Measurements from ENCODE around the gene DNPEP.
"Not testable (repeated sequence)": the region's sequence is repeated elsewhere in the genome, so short reads cannot be mapped to it uniquely, and the experiment has no call there.

DNPEP gene

DNA sequence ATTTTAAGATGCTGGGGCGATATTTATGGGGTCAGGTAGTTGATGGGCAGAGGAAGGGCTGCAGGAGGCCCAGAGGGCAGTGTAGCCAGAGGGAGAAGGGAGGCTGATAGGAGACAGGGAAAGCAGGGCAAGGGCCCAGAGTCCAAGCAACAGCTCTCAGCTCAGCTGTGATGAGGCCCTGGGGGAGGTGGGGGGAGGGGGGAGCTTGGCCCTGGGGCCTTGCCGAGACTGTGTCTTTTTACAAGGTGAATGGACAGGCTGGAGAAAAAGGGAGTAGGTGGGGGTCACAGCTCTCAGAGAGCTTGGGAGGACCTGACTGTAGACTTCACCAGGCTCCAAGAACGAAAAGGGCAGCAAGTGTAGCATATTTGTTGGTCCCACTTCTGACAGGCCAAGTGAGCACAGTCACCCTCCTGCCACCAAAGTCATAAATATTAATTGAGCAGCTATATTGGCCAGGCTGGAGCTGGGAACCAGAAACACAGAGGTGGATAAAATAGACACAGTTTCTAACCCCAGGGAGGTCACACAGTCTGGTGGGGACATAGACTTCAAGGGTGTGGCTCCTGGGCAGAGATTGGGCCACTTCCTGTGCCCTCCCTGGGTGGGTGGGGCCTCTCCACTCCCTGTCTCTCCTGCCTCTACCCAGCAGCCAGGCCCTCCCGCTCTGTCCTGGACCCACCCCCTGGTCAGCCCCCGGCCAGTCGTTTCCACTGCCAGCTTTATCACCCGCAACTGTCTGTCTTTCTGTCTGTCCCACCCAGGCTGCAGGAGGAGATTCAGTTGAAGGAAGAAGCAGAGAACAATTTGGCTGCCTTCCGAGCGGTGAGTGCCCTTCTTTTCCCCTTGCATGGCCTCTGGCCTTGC lies 31.9 kb upstream of the DNPEP start:
- DNase-seq (ENCODE audit: low spot score): no peak

DNA sequence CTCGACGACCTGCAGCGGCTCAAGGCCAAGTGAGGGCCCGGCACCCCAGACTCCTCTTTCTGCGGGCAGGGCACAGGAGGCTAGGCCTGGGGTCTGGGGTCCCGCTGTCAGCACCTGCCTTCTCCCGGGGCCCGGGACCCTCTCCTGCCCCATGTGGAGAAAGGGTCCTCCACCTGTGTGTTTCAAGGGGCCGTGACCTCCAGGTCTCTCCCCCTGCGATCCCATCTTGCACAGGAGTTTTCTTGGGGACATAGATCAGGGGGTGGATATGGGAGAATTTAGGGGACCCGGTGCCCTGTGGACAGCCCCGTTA lies 31.3 kb upstream of the DNPEP start:
- no peak for DNase-seq (ENCODE audit: low spot score)

DNA sequence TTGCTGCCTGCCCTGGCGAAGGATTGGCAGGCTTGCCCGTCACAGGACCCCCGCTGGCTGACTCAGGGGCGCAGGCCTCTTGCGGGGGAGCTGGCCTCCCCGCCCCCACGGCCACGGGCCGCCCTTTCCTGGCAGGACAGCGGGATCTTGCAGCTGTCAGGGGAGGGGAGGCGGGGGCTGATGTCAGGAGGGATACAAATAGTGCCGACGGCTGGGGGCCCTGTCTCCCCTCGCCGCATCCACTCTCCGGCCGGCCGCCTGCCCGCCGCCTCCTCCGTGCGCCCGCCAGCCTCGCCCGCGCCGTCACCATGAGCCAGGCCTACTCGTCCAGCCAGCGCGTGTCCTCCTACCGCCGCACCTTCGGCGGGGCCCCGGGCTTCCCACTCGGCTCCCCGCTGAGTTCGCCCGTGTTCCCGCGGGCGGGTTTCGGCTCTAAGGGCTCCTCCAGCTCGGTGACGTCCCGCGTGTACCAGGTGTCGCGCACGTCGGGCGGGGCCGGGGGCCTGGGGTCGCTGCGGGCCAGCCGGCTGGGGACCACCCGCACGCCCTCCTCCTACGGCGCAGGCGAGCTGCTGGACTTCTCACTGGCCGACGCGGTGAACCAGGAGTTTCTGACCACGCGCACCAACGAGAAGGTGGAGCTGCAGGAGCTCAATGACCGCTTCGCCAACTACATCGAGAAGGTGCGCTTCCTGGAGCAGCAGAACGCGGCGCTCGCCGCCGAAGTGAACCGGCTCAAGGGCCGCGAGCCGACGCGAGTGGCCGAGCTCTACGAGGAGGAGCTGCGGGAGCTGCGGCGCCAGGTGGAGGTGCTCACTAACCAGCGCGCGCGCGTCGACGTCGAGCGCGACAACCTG lies 30.7 kb upstream of the DNPEP start, which contains the start of gene DES:
DES (plus strand) TSS at position 223 of the 857 bp plus-strand sequence; CDS start at position 309, 86 bp downstream.
- no peak for DNase-seq (ENCODE audit: low spot score)

DNA sequence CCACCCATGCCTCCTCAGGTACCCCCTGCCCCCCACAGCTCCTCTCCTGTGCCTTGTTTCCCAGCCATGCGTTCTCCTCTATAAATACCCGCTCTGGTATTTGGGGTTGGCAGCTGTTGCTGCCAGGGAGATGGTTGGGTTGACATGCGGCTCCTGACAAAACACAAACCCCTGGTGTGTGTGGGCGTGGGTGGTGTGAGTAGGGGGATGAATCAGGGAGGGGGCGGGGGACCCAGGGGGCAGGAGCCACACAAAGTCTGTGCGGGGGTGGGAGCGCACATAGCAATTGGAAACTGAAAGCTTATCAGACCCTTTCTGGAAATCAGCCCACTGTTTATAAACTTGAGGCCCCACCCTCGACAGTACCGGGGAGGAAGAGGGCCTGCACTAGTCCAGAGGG lies 29.7 kb upstream of the DNPEP start:
- DNase-seq (ENCODE audit: low spot score): no peak

DNA sequence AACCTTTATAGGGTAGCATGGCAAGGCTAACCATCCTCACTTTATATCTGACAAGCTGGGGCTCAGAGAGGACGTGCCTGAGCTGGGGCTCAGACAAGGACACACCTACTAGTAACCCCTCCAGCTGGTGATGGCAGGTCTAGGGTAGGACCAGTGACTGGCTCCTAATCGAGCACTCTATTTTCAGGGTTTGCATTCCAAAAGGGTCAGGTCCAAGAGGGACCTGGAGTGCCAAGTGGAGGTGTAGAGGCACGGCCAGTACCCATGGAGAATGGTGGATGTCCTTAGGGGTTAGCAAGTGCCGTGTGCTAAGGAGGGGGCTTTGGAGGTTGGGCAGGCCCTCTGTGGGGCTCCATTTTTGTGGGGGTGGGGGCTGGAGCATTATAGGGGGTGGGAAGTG lies 29.2 kb upstream of the DNPEP start:
- no peak for DNase-seq (ENCODE audit: low spot score)

DNA sequence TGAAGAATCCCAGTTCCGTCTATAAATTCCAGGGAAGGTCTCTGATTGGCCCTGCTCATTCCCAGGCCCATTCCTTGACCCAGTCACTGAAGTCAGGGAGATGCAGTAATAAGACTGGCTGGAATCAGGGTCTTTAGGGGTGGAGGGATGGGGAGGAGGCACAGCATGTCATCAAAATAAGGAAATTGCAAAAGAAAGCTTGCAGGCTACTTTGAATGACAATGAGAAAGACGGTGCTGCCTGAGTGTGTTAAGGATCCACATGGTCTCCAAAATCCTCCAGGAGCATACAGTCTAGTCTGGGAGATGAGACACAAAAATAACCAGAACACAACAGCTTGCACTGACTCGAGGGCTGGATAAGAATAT lies 28.5 kb upstream of the DNPEP start:
- DNase-seq (ENCODE audit: low spot score): no peak

DNA sequence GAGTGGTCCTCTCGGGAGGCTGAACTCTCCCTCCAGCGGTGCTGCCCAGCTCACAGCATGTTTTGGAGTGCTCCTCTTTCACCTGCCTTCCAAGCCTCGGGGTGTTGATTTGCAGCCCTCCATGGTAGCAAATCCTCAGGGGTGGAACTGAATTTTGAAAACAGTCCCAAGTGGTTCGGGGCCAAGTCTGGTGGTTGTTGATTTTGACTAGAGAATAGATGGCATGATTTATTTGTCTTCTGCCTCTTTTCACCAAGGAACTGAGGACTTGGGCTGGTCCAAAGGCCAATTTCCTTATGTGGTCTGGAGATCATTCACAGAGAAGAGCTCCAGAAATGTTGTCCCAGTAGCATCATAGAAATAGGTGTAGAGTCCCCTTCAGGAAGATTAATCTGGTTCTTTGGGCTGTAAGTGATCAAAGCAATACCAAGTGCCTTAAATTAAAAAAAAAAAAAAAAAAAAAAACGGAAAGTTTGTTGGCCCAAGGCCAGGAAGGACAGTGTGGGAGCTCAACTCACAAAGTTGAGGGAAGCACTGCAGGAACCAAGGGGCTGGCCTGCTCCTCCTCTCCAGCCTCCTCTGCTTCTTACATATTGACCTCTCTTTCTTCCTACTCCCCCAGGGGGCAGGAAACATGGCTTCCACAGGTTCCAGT lies 28.0 kb upstream of the DNPEP start:
- DNase-seq (ENCODE audit: low spot score): no peak

DNA sequence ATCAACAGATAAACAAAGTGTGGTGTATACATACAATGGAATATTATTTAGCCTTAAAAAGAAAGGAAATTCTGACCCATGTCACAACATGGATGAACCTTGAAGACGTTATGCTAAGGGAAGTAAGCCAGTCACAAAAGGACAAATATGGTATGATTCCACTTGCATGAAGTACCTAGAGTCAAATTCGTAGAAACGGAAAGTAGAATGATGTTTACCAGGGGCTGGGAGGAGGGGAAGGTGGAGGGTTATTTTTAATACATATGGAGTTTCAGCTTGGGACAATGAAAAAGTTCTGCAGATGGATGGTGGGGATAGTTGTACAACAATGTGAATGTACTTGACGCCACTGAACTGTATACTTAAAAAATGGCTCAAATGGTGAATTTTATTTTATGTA lies 27.1 kb upstream of the DNPEP start:
- no peak for DNase-seq (ENCODE audit: low spot score)

DNA sequence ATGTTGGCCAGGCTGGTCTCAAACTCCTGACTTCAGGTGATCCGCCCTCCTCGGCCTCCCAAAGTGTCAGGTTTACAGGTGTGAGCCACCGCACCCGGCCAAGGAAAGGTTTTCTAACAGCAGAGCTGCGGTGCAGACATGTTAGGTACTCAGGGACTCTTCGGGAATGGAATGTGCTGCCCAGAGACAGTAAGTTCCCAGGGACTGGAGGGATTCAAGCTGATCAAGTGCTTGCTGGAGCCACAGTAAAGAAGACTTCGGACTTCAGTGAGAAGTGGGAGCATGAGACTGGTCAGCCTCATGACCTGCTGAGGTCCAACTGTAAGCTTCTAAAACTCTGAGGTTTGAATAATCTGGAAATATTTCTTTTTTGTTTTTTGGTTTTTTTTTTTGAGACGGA lies 22.7 kb upstream of the DNPEP start:
- DNase-seq (ENCODE audit: low spot score): no peak

DNA sequence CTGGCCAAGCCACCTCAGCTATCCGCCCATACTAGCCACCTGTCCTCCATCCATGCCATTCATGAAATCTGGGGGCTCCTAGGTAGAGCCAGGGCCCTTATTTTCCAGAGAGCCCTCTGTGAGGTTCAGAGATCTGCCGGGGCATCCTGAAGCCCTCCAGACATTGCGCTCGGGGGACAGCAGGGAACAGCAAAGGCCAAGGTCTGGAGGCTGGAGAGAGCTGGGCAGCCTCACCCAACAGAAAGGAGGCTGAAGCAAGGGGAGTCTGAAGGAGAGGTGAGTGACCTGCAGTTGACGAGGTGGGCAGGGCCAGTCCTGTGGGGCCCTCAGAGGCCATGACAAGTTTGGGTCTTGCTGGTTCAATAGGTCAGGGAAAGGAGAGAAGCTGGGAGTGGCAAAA lies 21.9 kb upstream of the DNPEP start:
- no peak for DNase-seq (ENCODE audit: low spot score)

DNA sequence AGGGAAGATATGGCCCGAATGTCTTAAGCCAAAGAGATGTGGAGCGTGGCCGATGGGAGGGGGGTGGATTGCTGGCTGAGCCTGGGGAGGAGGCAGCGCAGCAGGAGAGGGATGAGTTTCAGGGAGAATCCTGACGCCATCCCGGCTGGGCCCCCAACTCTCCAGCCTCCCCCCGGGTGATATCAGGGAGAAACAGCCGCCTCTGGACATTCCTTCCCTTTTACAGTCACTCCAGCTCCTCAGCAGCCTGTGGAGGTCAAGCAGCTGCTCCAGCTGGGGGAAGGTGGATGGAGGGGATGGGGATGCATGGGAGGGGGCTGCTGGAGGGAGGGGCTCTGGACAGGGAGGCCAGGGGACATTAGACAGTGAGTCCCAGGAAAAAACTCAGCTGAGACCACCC lies 20.9 kb upstream of the DNPEP start:
- DNase-seq (ENCODE audit: low spot score): no peak

DNA sequence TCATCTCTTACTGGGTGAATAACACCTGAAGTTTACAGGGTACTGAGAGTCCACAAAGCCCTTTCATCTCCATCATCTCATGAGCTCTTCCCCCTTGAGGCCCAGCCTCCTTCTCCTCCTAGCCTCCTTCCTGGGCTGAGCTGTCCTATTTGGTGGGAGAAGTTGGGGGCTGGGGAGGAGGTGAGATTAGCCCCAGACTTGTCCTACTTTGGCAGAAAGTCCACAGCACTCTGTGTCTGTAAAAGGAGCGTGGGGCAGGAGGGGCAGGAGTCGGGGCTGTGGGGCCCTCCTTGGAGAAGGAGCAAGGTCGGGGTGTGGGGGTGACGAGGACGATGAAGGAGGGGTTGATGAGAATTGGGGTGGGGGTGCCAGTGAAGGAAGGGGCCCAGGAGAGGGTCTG lies 20.5 kb upstream of the DNPEP start:
- DNase-seq (ENCODE audit: low spot score): no peak

DNA sequence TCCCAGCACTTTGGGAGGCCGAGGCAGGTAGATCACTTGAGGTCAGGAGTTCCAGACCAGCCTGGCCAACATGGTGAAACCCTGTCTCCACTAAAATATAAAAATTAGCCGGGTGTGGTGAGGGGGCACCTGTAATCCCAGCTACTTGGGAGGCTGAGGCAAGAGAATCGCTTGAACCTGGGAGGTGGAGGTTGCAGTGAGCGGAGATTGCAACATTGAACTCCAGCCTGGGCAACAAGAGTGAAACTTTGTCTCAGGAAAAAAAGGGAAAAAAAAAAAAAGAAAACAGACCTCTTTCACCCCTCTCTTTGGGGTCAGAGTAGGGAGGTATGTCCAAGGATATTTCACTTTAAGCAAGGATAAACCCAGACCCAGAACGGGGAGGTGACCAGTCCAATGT lies 19.6 kb upstream of the DNPEP start:
- DNase-seq (ENCODE audit: low spot score): not testable (repeated sequence)

DNA sequence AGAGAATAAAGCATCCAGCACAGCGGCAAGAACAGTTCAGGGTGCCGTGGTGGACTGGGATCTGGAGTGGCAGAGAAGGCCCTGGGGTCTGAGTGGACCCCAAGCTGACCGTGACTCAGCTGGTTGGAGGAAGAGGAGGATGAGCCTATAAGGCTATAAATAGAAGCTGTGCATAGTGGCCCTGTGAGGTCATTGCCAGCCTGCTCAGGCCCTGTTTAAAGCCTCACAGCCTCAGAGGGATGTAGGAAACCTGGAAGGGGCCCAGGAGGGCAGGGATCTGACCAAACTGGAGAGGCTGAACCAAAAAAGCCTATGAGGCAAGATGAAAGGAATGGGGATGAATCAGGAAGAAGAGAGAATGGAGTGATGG lies 19.1 kb upstream of the DNPEP start:
- no peak for DNase-seq (ENCODE audit: low spot score)

DNA sequence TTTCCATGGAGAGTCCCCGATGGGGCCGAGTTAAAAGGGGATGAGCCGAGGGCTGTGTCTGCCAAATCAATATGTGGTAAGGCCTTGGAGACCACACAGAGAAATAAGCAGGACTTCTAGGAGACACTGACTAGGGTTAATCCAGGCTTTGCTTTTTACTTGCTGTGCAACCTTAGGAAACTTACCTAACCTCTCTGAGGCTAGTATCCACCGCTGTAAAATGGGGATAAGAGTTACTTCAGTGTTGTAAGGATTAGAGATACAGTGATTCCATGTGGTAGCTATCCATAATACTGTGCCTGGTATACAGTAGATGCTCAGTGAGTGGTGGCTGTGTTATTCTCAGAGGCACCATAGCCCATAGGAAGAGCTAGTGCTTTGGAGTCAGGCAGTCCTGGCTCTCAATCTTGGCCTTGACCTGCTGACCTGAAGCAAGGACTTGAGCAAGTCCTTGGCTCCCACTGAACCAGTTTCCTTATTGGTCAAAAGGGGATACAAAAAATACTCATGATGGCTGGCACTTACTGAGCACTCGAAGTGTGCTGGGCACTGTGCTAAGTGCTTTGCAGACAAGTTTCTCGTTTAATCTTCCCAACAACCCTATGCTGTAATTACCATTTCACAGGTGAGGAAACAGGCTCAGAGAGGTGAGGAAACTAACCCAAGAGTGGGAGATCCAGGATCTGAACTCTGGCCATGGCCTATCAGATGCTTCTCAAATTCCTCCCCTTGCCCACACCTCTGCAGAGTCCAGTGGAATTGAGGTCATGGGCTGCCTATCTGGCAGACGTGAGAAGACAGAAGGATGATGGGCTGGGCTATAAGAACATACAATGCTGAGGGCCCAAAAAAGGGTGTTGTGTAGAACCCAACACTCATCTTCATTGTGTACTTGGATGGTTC lies 18.5 kb upstream of the DNPEP start:
- DNase-seq (ENCODE audit: low spot score): no peak

DNA sequence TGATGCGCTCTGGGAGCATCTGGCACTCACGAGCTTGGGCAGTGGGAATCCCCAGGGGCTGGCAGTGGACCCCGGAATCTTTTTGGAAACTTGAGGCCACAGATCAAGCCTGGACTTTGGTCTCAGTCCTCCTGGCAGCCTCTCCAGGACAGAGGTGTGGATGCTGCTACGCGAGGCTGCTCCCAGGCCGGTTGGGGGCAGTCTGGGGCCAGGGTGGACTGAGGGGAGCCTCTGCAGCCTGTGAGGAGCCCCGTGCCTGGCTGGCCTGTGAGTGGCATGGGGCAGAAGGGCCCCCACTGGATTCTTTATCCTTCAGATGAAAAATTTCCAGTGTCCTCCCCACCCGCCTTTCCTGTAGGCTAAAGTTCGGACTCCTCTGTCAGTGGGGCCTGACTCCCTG lies 17.7 kb upstream of the DNPEP start:
- DNase-seq (ENCODE audit: low spot score): no peak

DNA sequence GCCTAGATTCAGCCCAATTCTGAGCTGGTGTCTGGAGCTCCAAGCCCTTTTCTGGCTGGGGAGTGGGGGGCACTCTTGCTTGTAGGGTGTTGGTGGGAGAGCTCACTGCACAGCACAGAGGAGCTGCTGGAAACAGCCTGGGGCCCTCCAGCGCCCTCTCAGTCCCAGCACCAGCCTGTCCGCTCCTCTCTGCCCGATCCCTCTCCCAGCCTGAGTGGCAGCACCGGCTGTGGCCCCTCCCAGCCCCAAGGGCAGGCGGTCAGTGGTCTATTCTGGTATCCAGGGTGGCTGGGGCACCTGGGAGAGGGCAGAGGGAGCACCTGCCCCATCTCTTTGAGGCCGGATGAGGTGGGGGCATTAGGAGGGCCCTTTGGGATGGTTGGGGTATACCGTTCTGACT lies 17.2 kb upstream of the DNPEP start:
- DNase-seq (ENCODE audit: low spot score): no peak

DNA sequence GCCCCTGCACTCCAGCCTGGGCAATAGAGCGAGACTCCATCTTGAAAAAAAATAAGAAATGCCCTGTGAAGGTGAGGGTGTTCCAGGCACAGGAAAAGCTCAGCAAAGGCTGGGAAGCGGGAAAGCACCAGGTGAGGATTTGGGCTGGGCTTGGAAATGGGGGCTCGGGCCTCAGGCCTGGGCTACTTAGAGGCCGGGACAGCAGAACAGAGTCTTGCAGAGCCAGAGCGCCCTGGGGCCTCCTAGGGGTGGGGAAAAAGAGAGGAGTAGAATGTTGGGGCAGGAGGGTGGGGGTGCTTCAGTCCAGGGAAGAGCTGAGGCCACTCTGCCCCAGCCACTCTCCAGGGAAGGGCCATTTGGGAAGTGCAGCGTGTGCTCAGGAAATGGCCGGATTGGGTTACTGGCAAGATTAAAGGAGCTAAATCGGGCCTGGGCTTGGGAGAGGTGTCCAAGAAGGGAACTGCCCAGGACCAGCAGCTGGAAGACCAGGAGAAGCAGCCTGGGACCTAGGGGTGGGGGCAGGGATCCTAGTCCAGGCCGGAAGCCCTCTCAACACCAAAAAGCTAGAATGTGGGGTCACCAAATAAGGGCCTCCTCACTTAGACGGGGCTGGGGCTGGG lies 16.7 kb upstream of the DNPEP start:
- no peak for DNase-seq (ENCODE audit: low spot score)

DNA sequence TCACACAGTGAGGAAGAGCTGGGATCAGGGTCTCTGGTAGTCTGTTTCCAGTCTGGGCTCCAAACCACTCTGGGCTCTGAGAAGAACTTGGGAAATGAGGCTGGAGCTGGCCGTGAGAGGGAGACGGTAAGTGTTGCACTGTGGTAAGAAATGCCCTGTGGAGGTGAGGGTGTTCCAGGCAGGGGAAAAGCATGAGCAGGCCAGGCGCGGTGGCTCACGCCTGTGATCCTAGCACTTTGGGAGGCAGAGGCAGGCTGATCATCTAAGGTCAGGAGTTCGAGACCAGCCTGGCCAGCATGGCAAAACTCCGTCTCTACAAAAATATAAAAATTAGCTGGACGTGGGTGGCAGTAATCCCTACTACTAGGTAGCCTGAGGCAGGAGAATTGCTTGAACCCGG lies 16.1 kb upstream of the DNPEP start:
- DNase-seq (ENCODE audit: low spot score): no peak

DNA sequence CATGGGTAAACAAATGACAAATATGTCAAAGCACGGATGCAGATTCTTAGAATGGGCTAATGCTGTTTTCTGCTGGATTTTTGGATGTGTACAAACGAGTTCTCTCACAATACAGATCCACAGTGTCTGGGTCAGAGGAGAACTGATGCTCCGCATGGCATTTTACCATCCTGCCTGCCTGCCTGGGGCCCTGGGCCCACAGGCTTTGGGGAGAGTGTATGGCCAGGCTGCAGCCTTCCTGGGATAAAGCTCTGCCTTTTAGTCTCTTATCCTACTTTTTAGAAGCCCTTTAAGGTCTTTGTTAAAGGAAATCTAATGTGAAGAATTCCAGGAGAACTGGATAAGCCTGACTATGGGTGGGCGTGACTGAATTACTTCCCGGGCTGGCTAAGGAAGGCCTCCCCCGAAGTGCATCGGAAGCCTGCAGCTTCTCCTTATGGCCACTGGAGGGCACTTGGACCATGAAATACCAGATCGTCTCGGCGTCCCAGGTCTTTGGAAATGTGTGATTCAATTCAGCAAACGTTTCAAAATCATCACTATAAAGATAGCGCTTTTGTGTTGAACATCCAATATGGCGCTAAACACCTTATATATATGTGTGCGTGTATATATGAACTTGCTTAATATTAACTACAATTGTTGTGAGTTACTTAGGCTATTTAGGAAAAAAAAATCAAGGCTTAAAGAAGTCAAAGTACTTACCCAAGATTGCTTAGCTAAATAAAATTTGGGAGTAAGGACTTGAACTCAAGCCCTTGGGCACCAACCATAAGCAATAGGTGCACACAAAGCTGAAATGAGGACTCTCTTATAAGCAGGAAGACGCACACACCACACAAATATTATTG lies 15.2 kb upstream of the DNPEP start:
- DNase-seq (ENCODE audit: low spot score): peak; percentile 48

DNA sequence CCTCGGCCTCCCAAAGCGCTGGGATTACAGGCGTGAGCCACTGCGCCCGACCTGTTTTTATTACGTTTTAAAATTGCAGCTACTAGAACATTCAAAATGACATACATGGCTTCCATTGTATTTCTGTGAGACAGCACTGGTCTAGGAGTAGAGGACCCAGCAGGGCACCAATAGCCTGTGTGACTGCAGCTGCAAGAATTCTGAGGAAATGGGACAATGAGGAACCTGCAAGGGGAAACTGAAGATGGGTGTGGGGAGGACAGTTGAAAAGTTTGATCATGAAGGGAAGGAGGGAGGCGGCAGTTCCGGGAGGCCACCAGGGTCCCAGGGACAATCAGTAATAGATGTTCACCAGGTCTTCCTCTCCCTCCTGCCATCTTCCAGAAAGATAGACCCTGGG lies 13.9 kb upstream of the DNPEP start:
- no peak for DNase-seq (ENCODE audit: low spot score)

Measured in globus pallidus (tissue), 1 donor.